GM12864 (cell line): ENCODE results near the gene HDAC10.
A peak's percentile ranks its signal among the peaks of the same experiment; 100 is the strongest.
"Not testable (repeated sequence)": the region's sequence is repeated elsewhere in the genome, so short reads cannot be mapped to it uniquely, and the experiment has no call there.

Experiments used
- DNase-seq: peaks from one replicate; pipeline ENCODE4 v3.0.0-alpha.2; 2011; ENCODE audit warnings: low read depth
- H3K4me3 ChIP-seq: 2 replicates; pipeline ENCODE4 v1.5.1; 2011; ENCODE audit warnings: mild to moderate bottlenecking, low read depth, low read length, control low read depth
- TF ChIP-seq, protein P1 (sequence below): IDR thresholded peaks from 2 replicates; pipeline ENCODE4 v1.5.1; 2011; ENCODE audit warnings: low read depth, mild to moderate bottlenecking, moderate library complexity, low read length, control low read depth, inconsistent platforms; ENCODE audit errors: missing control alignments

Gene HDAC10

DNA sequence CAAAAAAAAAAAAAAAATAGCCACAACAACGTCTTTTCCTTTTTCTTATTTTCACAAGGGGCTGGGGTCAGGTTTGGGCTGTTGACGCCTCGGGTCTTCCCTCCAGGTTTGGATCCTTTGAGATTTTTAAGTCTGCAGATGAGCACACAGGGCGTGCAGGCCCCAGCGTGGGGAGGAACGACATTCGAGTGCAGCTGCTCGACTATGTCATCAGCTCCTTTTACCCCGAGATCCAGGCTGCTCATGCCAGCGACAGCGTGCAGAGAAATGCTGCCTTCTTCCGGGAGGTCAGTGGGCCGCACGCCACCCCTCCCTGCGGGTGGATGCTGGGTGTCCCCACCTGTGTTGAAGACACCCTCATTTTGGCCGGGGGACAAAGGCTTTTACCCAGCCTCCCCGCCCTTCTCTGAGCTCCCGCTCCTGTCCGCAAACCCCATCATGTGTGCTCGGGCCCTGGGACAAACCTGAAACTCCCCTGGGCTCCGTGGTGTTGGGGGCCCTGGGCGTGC lies 42.6 kb downstream of the HDAC10 start:
- H3K4me3 ChIP-seq = no peak overlapping the region
- TF ChIP-seq, protein P1, sequence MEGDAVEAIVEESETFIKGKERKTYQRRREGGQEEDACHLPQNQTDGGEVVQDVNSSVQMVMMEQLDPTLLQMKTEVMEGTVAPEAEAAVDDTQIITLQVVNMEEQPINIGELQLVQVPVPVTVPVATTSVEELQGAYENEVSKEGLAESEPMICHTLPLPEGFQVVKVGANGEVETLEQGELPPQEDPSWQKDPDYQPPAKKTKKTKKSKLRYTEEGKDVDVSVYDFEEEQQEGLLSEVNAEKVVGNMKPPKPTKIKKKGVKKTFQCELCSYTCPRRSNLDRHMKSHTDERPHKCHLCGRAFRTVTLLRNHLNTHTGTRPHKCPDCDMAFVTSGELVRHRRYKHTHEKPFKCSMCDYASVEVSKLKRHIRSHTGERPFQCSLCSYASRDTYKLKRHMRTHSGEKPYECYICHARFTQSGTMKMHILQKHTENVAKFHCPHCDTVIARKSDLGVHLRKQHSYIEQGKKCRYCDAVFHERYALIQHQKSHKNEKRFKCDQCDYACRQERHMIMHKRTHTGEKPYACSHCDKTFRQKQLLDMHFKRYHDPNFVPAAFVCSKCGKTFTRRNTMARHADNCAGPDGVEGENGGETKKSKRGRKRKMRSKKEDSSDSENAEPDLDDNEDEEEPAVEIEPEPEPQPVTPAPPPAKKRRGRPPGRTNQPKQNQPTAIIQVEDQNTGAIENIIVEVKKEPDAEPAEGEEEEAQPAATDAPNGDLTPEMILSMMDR = no peak
- DNase-seq = no peak

DNA sequence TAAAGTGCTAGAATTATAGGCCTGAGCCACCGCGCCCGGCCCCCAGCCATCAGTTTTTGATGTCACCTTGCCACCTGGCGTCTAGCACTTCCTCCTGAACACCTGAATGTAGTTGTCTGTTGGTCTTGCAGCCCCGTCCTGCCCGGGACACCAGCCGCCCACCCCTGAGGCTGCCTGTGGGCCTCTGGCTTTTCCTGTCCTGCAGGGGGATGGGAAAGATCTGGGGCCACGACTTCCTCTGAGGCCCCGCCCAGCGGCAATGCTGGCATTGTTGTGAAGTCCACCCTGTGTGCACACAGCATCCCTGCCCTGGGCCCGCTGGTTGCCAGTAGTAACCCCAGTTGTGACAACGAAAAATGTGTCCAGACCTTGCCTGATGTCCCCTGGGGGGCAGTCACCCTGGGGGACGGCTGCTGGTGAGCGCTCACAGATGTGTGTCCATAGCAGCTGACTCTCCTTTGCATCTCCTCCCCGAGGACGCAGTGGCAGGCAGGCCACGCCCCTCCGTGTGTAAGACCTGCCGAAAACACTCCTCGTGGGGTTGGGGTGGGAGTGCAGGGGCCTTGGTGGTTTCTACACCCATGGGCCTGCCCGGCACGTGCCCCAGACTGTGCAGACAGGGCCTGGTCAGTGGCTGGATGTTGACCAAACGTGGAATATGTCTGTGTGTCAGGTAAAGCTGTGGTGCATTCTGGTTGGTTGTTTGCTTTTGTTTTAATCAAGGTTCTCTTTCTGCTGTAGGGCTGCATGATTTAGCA lies 43.5 kb downstream of the HDAC10 start:
- TF ChIP-seq, protein P1 = no peak
- H3K4me3 ChIP-seq = no peak overlapping the region
- no peak for DNase-seq

DNA sequence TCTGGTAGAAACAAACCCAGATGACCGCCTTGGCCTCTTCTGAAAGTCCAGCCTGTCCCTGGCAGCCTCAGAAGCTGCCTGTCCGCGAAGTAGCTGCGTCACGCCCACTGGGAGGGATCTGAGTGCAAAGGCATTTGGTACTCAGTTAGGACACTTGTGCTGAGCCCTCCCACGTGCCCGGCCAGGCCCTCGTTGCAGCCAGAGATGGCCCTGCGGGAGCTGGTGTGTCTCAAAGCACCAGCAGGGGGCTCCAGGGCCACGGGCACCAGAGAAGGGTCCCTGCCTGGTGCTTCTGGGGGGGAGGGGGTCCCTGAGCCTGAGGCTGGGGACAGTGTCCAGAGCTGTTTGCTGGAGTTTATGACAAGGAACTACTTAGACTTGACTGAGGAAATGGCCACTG lies 44.5 kb downstream of the HDAC10 start:
- TF ChIP-seq, protein P1 = peak; percentile 50
- no peak overlapping the region for H3K4me3 ChIP-seq
- no peak for DNase-seq

DNA sequence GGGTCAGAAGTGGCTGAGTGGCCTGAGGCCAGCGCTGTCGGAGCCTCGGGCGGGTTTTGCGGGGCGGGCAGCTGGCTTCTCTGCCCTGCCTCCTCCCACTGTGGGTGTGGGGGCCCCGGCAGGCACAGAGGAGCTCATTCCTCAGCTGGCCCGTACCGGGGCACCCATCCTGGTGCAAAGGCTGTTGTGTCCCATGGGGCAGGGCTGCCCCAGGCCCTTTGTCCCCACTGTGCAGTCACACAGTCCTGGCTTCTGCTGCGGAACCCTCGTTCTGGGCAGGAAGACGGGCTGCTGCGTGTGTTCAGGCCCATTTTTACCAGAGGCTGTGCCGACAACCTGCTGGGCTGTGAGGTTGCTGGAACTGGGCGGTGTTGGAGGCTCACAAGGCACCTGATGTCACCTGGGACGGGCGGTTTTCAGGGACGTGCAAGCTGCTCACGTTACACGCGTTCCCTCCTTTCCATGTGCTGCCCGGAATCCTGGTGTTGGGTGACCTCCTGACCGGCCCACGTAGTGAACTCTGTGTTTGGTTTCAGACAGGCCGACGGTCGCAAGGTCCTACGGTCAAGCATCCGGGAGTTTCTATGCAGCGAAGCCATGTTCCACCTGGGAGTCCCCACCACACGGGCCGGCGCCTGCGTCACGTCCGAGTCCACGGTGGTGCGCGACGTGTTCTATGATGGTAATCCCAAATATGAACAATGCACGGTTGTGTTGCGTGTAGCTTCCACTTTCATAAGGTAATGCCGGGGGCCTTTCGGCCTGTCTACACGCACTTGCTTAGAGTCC lies 45.1 kb downstream of the HDAC10 start:
- H3K4me3 ChIP-seq = no peak overlapping the region
- no peak for DNase-seq
- TF ChIP-seq, protein P1 = no peak

DNA sequence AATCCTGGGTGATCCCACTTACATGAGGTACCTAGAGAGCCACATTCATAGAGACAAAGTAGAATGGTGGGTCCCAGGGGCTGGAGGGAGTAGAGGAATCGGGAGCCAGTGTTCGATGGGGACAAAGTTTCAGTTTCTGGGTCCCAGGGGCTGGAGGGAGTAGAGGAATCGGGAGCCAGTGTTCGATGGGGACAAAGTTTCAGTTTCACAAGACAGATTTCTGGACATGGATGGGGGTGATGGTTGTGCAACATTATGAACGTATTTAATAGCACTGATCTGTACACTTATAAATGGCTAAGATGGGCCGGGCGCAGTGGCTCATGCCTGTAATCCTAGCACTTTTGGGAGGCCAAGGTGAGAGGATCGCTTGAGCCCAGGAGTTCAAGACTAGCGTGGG lies 46.1 kb downstream of the HDAC10 start:
- not testable (repeated sequence) for H3K4me3 ChIP-seq, DNase-seq

DNA sequence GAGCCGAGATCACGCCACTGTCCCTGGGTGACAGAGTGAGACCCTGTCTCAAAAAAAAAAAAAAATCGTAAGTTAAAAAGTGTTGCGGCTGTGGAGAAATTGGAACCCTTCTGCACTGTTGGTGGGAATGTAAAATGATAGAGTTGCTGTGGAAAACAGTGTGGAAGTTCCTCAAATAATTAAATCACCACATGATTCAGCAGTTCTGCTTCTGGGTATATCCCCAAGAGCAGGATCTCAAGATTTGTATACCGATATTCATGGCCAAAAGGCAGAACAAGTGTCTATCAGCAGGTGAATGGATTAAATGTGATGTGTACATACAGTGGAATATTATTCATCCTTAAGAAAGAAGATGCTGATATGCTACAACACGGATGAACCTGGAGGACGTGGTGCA lies 46.5 kb downstream of the HDAC10 start:
- no peak overlapping the region for H3K4me3 ChIP-seq
- TF ChIP-seq, protein P1 = no peak
- no peak for DNase-seq

DNA sequence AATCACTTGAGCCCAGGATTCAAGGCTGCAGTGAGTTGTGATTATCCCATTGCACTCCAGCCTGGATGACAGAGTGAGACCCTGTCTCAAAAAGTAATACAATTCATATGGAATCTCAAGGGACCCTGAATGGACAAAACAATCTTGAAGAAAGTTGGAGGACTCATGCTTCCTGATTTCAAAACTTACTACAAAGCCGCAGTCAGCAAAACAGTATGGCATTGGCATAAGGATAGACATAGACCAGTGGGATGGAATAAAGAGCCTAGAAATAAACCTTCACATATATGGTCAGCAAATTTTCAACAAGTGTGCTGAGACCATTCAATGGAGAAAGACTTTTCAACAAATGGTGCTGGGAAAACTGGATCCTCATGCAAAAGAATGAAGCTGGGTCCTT lies 47.8 kb downstream of the HDAC10 start:
- TF ChIP-seq, protein P1 = no peak
- DNase-seq = no peak
- H3K4me3 ChIP-seq = no peak overlapping the region
